OCI-LY1 (cell line): ENCODE measurements around the gene SLC15A1.
A peak's percentile ranks its signal among the peaks of the same experiment; 100 is the strongest.

Source experiments
- H2AFZ ChIP-seq: fragments of 200-600 bp; sonication (generic), shearing (Covaris generic); 2 replicates; pipeline ENCODE4 v1.6.0; 2014; ENCODE audit warnings: antibody characterized with exemption, mild to moderate bottlenecking, low read length
- H3F3A ChIP-seq: fragments of 200-600 bp; sonication (generic), shearing (Covaris generic); 2 replicates; pipeline ENCODE4 v1.6.0; 2014; ENCODE audit warnings: mild to moderate bottlenecking, antibody characterized with exemption, low read length, moderate library complexity; ENCODE audit not compliant: insufficient read depth
- H3K27ac ChIP-seq: fragments of 200-600 bp; sonication (generic); 2 replicates; pipeline ENCODE4 v1.5.1; 2014; ENCODE audit warnings: low read length, mixed run types, mild to moderate bottlenecking, low read depth; ENCODE audit not compliant: poor library complexity, severe bottlenecking
- H3K27me3 ChIP-seq: fragments of 200-600 bp; sonication (generic); 2 replicates; pipeline ENCODE4 v1.6.0; 2014; ENCODE audit warnings: antibody characterized with exemption, mild to moderate bottlenecking, low read length, moderate library complexity; ENCODE audit not compliant: insufficient read depth
- H3K36me3 ChIP-seq: fragments of 200-600 bp; sonication (generic); 2 replicates; pipeline ENCODE4 v1.6.1; 2014; ENCODE audit warnings: mild to moderate bottlenecking, antibody characterized with exemption, low read length, moderate library complexity, mixed read lengths; ENCODE audit not compliant: insufficient read depth
- H3K4me1 ChIP-seq: fragments of 200-600 bp; sonication (generic); 2 replicates; pipeline ENCODE4 v1.5.1; 2014; ENCODE audit warnings: mild to moderate bottlenecking, low read length, moderate library complexity; ENCODE audit not compliant: insufficient read depth, severe bottlenecking
- H3K4me2 ChIP-seq: fragments of 200-600 bp; sonication (generic), shearing (Covaris generic); 2 replicates; pipeline ENCODE4 v1.6.1; 2014; ENCODE audit warnings: low read length
- H3K4me3 ChIP-seq: fragments of 200-600 bp; sonication (generic); 2 replicates; pipeline ENCODE4 v1.5.1; 2014; ENCODE audit warnings: low read length, low read depth, mild to moderate bottlenecking, mixed read lengths; ENCODE audit not compliant: poor library complexity, severe bottlenecking
- H3K79me2 ChIP-seq: fragments of 200-600 bp; shearing (Covaris generic); 2 replicates; pipeline ENCODE4 v1.6.1; 2016; ENCODE audit warnings: mixed run types, low read length, mixed read lengths; ENCODE audit not compliant: insufficient read depth
- H3K9ac ChIP-seq: fragments of 200-600 bp; sonication (generic), shearing (Covaris generic); 2 replicates; pipeline ENCODE4 v1.6.1; 2014; ENCODE audit warnings: mild to moderate bottlenecking, low read length, mixed read lengths
- H3K9me2 ChIP-seq: fragments of 200-600 bp; sonication (generic), shearing (Covaris generic); 2 replicates; pipeline ENCODE4 v1.6.1; 2014; ENCODE audit warnings: low read depth, mild to moderate bottlenecking, low read length, mixed read lengths
- H3K9me3 ChIP-seq: fragments of 200-600 bp; shearing (Covaris generic); 2 replicates; pipeline ENCODE4 v1.6.1; 2014; ENCODE audit warnings: low read length, mixed read lengths
- H4K20me1 ChIP-seq: fragments of 200-600 bp; sonication (generic), shearing (Covaris generic); 2 replicates; pipeline ENCODE4 v1.6.0; 2016; ENCODE audit warnings: mild to moderate bottlenecking, low read length; ENCODE audit not compliant: insufficient read depth
- CTCF ChIP-seq: fragments of 200-600 bp; sonication (generic), shearing (Covaris generic); IDR thresholded peaks from 2 replicates; pipeline ENCODE4 v1.5.1; 2017; ENCODE audit warnings: mild to moderate bottlenecking, antibody characterized with exemption, low read length, moderate library complexity, mixed read lengths
- EZH2 ChIP-seq: fragments of 200-600 bp; sonication (generic), shearing (Covaris generic); IDR thresholded peaks from 2 replicates; pipeline ENCODE4 v1.8.0; 2017; ENCODE audit warnings: borderline replicate concordance, mixed run types, mild to moderate bottlenecking, antibody characterized with exemption, low read length, moderate library complexity, mixed read lengths

SLC15A1 gene

GRCh38 chr13:98761986-98762616 is 9.6 kb upstream of the SLC15A1 start:
- no peaks in the 10 kb centered on the region for H3K36me3 ChIP-seq
- H3K4me1 ChIP-seq, result no peaks in the 10 kb centered on the region
- no peak overlapping the region for H3K27ac ChIP-seq
- H2AFZ ChIP-seq, result no peak overlapping the region
- H3K9me2 ChIP-seq, result no peaks in the 10 kb centered on the region
- H3K4me2 ChIP-seq, result peak overlapping the region; percentile 43
- no peaks in the 10 kb centered on the region for H3K79me2 ChIP-seq
- no peak for TF ChIP-seq EZH2
- TF ChIP-seq CTCF, result no peak
- H3K4me3 ChIP-seq, result peak overlapping the region; percentile 16
- no peak overlapping the region for H3K9ac ChIP-seq
- H3K27me3 ChIP-seq, result peaks cover 5% of the 10 kb centered on the region
- H3K9me3 ChIP-seq, result no peaks in the 10 kb centered on the region
- no peaks in the 10 kb centered on the region for H4K20me1 ChIP-seq
- no peaks in the 10 kb centered on the region for H3F3A ChIP-seq

GRCh38 chr13:98761126-98761985 is 8.9 kb upstream of the SLC15A1 start:
- H3K4me3 ChIP-seq, result peak overlapping the region; percentile 16
- H4K20me1 ChIP-seq, result no peaks in the 10 kb centered on the region
- TF ChIP-seq EZH2 (no peak), CTCF (no peak)
- H3K4me2 ChIP-seq, result peak overlapping the region; percentile 43
- peaks cover 5% of the 10 kb centered on the region for H3K27me3 ChIP-seq
- no peaks in the 10 kb centered on the region for H3K9me3 ChIP-seq
- H3K9ac ChIP-seq, result no peak overlapping the region
- H3K36me3 ChIP-seq, result no peaks in the 10 kb centered on the region
- no peak overlapping the region for H3K27ac ChIP-seq
- no peaks in the 10 kb centered on the region for H3F3A ChIP-seq
- H3K79me2 ChIP-seq, result no peaks in the 10 kb centered on the region
- no peak overlapping the region for H2AFZ ChIP-seq
- no peaks in the 10 kb centered on the region for H3K9me2 ChIP-seq
- H3K4me1 ChIP-seq, result no peaks in the 10 kb centered on the region

GRCh38 chr13:98755729-98756128 is 3.3 kb upstream of the SLC15A1 start:
- no peaks in the 10 kb centered on the region for H3K9me3 ChIP-seq
- H3K36me3 ChIP-seq, result no peaks in the 10 kb centered on the region
- TF ChIP-seq EZH2, result no peak
- no peak for TF ChIP-seq CTCF
- no peak overlapping the region for H3K9ac ChIP-seq
- no peak overlapping the region for H3K4me3 ChIP-seq
- no peaks in the 10 kb centered on the region for H3K79me2 ChIP-seq
- H2AFZ ChIP-seq, result no peak overlapping the region
- H3K9me2 ChIP-seq, result no peaks in the 10 kb centered on the region
- H3K4me2 ChIP-seq, result no peak overlapping the region
- H3K27me3 ChIP-seq, result peaks cover 9% of the 10 kb centered on the region
- no peak overlapping the region for H3K27ac ChIP-seq
- no peaks in the 10 kb centered on the region for H4K20me1 ChIP-seq
- H3K4me1 ChIP-seq, result no peaks in the 10 kb centered on the region
- no peaks in the 10 kb centered on the region for H3F3A ChIP-seq
